ENCODE data around the gene PFKL. TPM values are rescaled to one million over a fixed set of nuclear protein-coding genes. Genes with fewer than 3 reads are reported as not detected.

Gene PFKL
- total RNA-seq, 1 experiment from 2014 or later = 90.2 TPM

DNA sequence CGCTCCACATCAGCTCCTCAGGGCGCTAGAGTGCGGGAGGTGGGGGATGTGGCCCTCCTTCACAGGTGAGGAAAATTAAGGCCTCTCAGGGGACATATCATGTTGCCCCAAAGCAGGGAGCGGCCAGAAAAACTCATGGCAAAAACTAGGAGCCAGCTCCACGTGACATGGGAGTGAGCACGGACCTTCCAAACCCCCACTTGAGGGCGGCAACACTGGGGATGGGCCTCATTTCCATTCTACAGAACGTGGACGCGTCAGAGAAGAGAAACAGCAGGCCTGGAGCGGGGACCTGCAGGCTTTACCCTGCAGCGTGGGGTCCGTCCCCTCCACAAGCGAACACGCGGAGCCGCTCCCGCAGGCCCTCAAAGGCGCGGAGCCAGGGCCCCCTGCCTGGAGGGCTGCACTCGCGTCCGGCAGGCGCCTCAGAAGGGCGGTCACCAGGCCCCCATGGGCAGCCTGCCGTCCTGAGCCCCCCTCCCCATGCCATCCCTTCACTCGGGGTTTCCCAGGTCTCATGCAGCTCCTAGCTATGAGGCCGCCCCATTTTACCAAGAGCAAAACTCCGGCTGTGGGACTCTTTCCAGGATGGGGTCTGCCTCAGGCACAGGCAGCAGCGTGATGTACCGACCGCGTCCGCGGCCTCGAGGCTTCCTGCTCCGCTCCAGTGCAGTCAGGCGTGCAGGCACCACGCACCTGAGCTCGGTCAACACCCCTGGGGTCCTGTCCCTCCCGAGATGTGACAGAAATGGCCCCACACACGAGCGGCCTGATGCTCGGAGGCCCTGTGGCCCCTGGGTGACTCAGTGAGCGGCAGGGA is 33.9 kb downstream of the PFKL start:
- ChIA-PET CTCF (no interaction called here), POLR2A (interaction anchor here (0.6 kb wide), 1 partner anchor 10 kb away, joined by 3 read pairs; no protein-coding TSS in a partner anchor)
- intact Hi-C loops (cut with micrococcal nuclease) = no loop called here
- H3K27me3 Mint-ChIP-seq (ENCODE audit: insufficient read depth, unreplicated experiment) = no peaks in the 10 kb centered on the region
- no peak for DNase-seq (ENCODE audit: unreplicated experiment)
- no peaks in the 10 kb centered on the region for H3K9me3 Mint-ChIP-seq (ENCODE audit: unreplicated experiment)
- H3K27ac Mint-ChIP-seq (ENCODE audit: low read depth, unreplicated experiment) = no peak overlapping the region
- TF ChIP-seq CTCF (IDR thresholded peaks at IDR 0.05; ENCODE audit: unreplicated experiment) = no peak
- H3K4me3 Mint-ChIP-seq (ENCODE audit: unreplicated experiment) = no peak overlapping the region
- H3K36me3 Mint-ChIP-seq (ENCODE audit: insufficient read depth, unreplicated experiment) = peaks cover 16% of the 10 kb centered on the region
- BruUV-seq (replicated peaks) = no TSS peak
- H3K4me1 Mint-ChIP-seq (ENCODE audit: insufficient read depth, unreplicated experiment) = no peaks in the 10 kb centered on the region

- no peak for TF ChIP-seq CTCF (IDR thresholded peaks at IDR 0.05; ENCODE audit: unreplicated experiment)
- H3K36me3 Mint-ChIP-seq (ENCODE audit: insufficient read depth, unreplicated experiment) = peaks cover 19% of the 10 kb centered on the region
- CTCF ChIA-PET = no interaction called here
- DNase-seq (ENCODE audit: unreplicated experiment) = no peak
- no peak overlapping the region for H3K4me3 Mint-ChIP-seq (ENCODE audit: unreplicated experiment)
- intact Hi-C loops (cut with micrococcal nuclease) = no loop called here
- no peak overlapping the region for H3K27ac Mint-ChIP-seq (ENCODE audit: low read depth, unreplicated experiment)
- POLR2A ChIA-PET = no interaction called here
- H3K27me3 Mint-ChIP-seq (ENCODE audit: insufficient read depth, unreplicated experiment) = no peaks in the 10 kb centered on the region
- H3K4me1 Mint-ChIP-seq (ENCODE audit: insufficient read depth, unreplicated experiment) = no peaks in the 10 kb centered on the region
- no peaks in the 10 kb centered on the region for H3K9me3 Mint-ChIP-seq (ENCODE audit: unreplicated experiment)
- BruUV-seq (replicated peaks) = no TSS peak
Measured at GRCh38 chr21:44334329-44335030, 34.6 kb downstream of the PFKL start.

GRCh38 chr21:44335266-44336059 is 35.6 kb downstream of the PFKL start:
- no TSS peak for BruUV-seq (replicated peaks)
- Mint-ChIP-seq H3K9me3 (ENCODE audit: unreplicated experiment) (no peaks in the 10 kb centered on the region), H3K27ac (ENCODE audit: low read depth, unreplicated experiment) (no peak overlapping the region), H3K36me3 (ENCODE audit: insufficient read depth, unreplicated experiment) (peaks cover 15% of the 10 kb centered on the region), H3K4me1 (ENCODE audit: insufficient read depth, unreplicated experiment) (peaks cover 2% of the 10 kb centered on the region), H3K4me3 (ENCODE audit: unreplicated experiment) (no peak overlapping the region), H3K27me3 (ENCODE audit: insufficient read depth, unreplicated experiment) (no peaks in the 10 kb centered on the region)
- no peak for DNase-seq (ENCODE audit: unreplicated experiment)
- intact Hi-C loops (cut with micrococcal nuclease) = no loop called here
- ChIA-PET CTCF (no interaction called here), POLR2A (no interaction called here)
- TF ChIP-seq CTCF (IDR thresholded peaks at IDR 0.05; ENCODE audit: unreplicated experiment) = no peak

DNA sequence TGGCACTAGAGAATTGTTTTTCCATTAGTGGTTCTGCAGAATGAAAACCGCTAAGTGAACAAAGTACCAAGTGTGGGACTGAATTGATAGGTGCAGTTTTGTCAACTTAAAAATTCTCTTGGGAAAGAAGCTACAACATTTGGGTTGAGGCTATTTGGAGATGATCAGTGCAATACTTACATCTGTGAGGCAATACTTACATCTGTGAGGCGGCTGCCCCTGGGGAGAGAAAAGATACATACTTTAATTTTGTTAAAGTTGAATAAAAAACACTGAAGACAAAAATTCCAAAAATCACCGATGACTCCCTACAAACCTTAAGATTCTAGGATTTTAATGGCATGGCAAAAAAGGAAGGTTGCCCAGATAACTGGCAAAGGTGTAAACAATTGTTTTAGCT is 37.6 kb downstream of the PFKL start:
- H3K27me3 Mint-ChIP-seq (ENCODE audit: insufficient read depth, unreplicated experiment) = no peaks in the 10 kb centered on the region
- no peak overlapping the region for H3K4me3 Mint-ChIP-seq (ENCODE audit: unreplicated experiment)
- no peak for TF ChIP-seq CTCF (IDR thresholded peaks at IDR 0.05; ENCODE audit: unreplicated experiment)
- no peak overlapping the region for H3K27ac Mint-ChIP-seq (ENCODE audit: low read depth, unreplicated experiment)
- H3K9me3 Mint-ChIP-seq (ENCODE audit: unreplicated experiment) = no peaks in the 10 kb centered on the region
- TSS peak; percentile 38 for BruUV-seq (replicated peaks)
- POLR2A ChIA-PET = interaction anchor here (0.7 to 2.5 kb wide), 5 partner anchors 8 to 535 kb away, joined by 3 to 10 read pairs (median 4); partner anchors contain the start of gene PFKL
- intact Hi-C loops (cut with micrococcal nuclease) = no loop called here
- H3K36me3 Mint-ChIP-seq (ENCODE audit: insufficient read depth, unreplicated experiment) = peaks cover 10% of the 10 kb centered on the region
- CTCF ChIA-PET = interaction anchor here (1.3 to 1.6 kb wide), 3 partner anchors 11 to 50 kb away, joined by 4 to 8 read pairs (median 4); no protein-coding TSS in a partner anchor
- DNase-seq (ENCODE audit: unreplicated experiment) = no peak
- peaks cover 4% of the 10 kb centered on the region for H3K4me1 Mint-ChIP-seq (ENCODE audit: insufficient read depth, unreplicated experiment)
